ENCODE results near the gene HECW1.
"Not testable (repeated sequence)": the region's sequence is repeated elsewhere in the genome, so short reads cannot be mapped to it uniquely, and the experiment has no call there.

Gene HECW1

GRCh38 chr7:43570688-43571365, 458.4 kb downstream of the HECW1 start:
- Histone ChIP-seq H3K27ac (ENCODE audit: extremely low read depth, low read depth, low read length) (no peak overlapping the region), H3K9me3 (ENCODE audit: control insufficient read depth, insufficient read depth, low read depth, low read length) (no peaks in the 10 kb centered on the region), H3K4me3 (ENCODE audit: low read depth, low read length) (no peak overlapping the region), H3K36me3 (ENCODE audit: control insufficient read depth in 2 of 2, insufficient read depth in 1 of 2, low read length in 2 of 2) (no peaks in the 10 kb centered on the region), H3K4me1 (ENCODE audit: control insufficient read depth, insufficient read depth, low read length) (no peaks in the 10 kb centered on the region)
- CTCF ChIA-PET, result interaction anchor here (4.4 kb wide), 1 partner anchor 11 kb away, joined by 33 read pairs; the partner anchor contains the start of gene STK17A
- no peak for TF ChIP-seq ZNF23 (tag by site-specific recombination; IDR thresholded peaks at IDR 0.05; ENCODE audit: borderline replicate concordance)
- TF ChIP-seq ZNF223 (tag by site-specific recombination; IDR thresholded peaks at IDR 0.05), result no peak
- TF ChIP-seq ZNF621 (tag by site-specific recombination; IDR thresholded peaks at IDR 0.05), result no peak
- no peak for TF ChIP-seq ZNF248 (tag by site-specific recombination; IDR thresholded peaks at IDR 0.05)
- no peak for TF ChIP-seq ZNF837 (tag by site-specific recombination; IDR thresholded peaks at IDR 0.05)
- no peak for TF ChIP-seq ZNF658 (tag by site-specific recombination; IDR thresholded peaks at IDR 0.05)
- POLR2A ChIA-PET, result no interaction called here

GRCh38 chr7:43572516-43573049, 460.1 kb downstream of the HECW1 start:
- no peak overlapping the region for H3K27ac ChIP-seq (ENCODE audit: extremely low read depth, low read depth, low read length)
- no peaks in the 10 kb centered on the region for H3K4me1 ChIP-seq (ENCODE audit: control insufficient read depth, insufficient read depth, low read length)
- CTCF ChIA-PET, result interaction anchor here (1.3 to 4.4 kb wide), 2 partner anchors 9 to 119 kb away, joined by 3 to 33 read pairs; partner anchors contain the start of gene STK17A
- no peaks in the 10 kb centered on the region for H3K36me3 ChIP-seq (ENCODE audit: control insufficient read depth in 2 of 2, insufficient read depth in 1 of 2, low read length in 2 of 2)
- no peaks in the 10 kb centered on the region for H3K9me3 ChIP-seq (ENCODE audit: control insufficient read depth, insufficient read depth, low read depth, low read length)
- POLR2A ChIA-PET, result interaction anchor here (0.6 to 2.7 kb wide), 3 partner anchors 10 to 327 kb away, joined by 3 to 19 read pairs (median 4); partner anchors contain the start of genes COA1 and STK17A
- no peak overlapping the region for H3K4me3 ChIP-seq (ENCODE audit: low read depth, low read length)
- no peak for TF ChIP-seq ZNF248 (tag by site-specific recombination; IDR thresholded peaks at IDR 0.05)
- no peak for TF ChIP-seq BCL11B (tag by site-specific recombination; IDR thresholded peaks at IDR 0.05; ENCODE audit: low read depth)
- no peak for TF ChIP-seq ZNF513 (tag by site-specific recombination; IDR thresholded peaks at IDR 0.05)
- no peak for TF ChIP-seq ZNF335 (tag by site-specific recombination; conservative IDR thresholded peaks at IDR 0.05)

- H3K36me3 ChIP-seq (ENCODE audit: control insufficient read depth in 2 of 2, insufficient read depth in 1 of 2, low read length in 2 of 2); H3K27ac ChIP-seq (ENCODE audit: extremely low read depth, low read depth, low read length); H3K4me1 ChIP-seq (ENCODE audit: control insufficient read depth, insufficient read depth, low read length); H3K4me3 ChIP-seq (ENCODE audit: low read depth, low read length); H3K9me3 ChIP-seq (ENCODE audit: control insufficient read depth, insufficient read depth, low read depth, low read length): not testable (repeated sequence)
- POLR2A ChIA-PET, result interaction anchor here (2.7 kb wide), 1 partner anchor 9 kb away, joined by 19 read pairs; the partner anchor contains the start of gene STK17A
- CTCF ChIA-PET, result interaction anchor here (1.1 to 4.4 kb wide), 3 partner anchors 8 to 156 kb away, joined by 3 to 33 read pairs (median 5); partner anchors contain the start of gene STK17A
Observed at GRCh38 chr7:43573832-43574231, 461.4 kb downstream of the HECW1 start.

GRCh38 chr7:43575506-43575905, 463.1 kb downstream of the HECW1 start:
- Histone ChIP-seq H3K4me3 (ENCODE audit: low read depth, low read length) (no peak overlapping the region), H3K27ac (ENCODE audit: extremely low read depth, low read depth, low read length) (no peak overlapping the region), H3K9me3 (ENCODE audit: control insufficient read depth, insufficient read depth, low read depth, low read length) (no peaks in the 10 kb centered on the region), H3K4me1 (ENCODE audit: control insufficient read depth, insufficient read depth, low read length) (no peaks in the 10 kb centered on the region), H3K36me3 (ENCODE audit: control insufficient read depth in 2 of 2, insufficient read depth in 1 of 2, low read length in 2 of 2) (no peaks in the 10 kb centered on the region)
- CTCF ChIA-PET, result interaction anchor here (0.7 to 1.9 kb wide), 3 partner anchors 124 to 263 kb away, joined by 3 to 5 read pairs (median 4); no protein-coding TSS in a partner anchor
- TF ChIP-seq ZBTB48 (tag by site-specific recombination; IDR thresholded peaks at IDR 0.05) (no peak), ZNF510 (tag by site-specific recombination; IDR thresholded peaks at IDR 0.05; ENCODE audit: insufficient replicate concordance) (no peak), ZNF623 (tag by site-specific recombination; IDR thresholded peaks at IDR 0.05) (no peak), ZNF37A (tag by site-specific recombination; IDR thresholded peaks at IDR 0.05) (no peak), KLF8 (tag by site-specific recombination; IDR thresholded peaks at IDR 0.05) (no peak), ZNF658 (tag by site-specific recombination; IDR thresholded peaks at IDR 0.05) (no peak), ZNF223 (tag by site-specific recombination; IDR thresholded peaks at IDR 0.05) (no peak), ZBTB1 (tag by site-specific recombination; IDR thresholded peaks at IDR 0.05) (no peak), ZNF513 (tag by site-specific recombination; IDR thresholded peaks at IDR 0.05) (no peak), MYNN (tag by site-specific recombination; IDR thresholded peaks at IDR 0.05; ENCODE audit: borderline replicate concordance) (no peak), ZNF670 (tag by site-specific recombination; IDR thresholded peaks at IDR 0.05; ENCODE audit: low read depth) (no peak), ZNF292 (tag by site-specific recombination; IDR thresholded peaks at IDR 0.05; ENCODE audit: borderline replicate concordance, low read depth) (no peak)
- POLR2A ChIA-PET, result no interaction called here
